Keratinocyte (primary cell): ENCODE results near the gene TTC16.

ENCODE experiments used
- EZH2 ChIP-seq: IDR thresholded peaks from one replicate; pipeline ENCODE4 v1.6.1; 2012; ENCODE audit warnings: inconsistent platforms, mild to moderate bottlenecking, low read length, moderate library complexity
- TF ChIP-seq, protein P1 (sequence below), 3 experiments: IDR thresholded peaks in 1 of 3; conservative IDR thresholded peaks in 1 of 3; optimal IDR thresholded peaks in 1 of 3; 2 replicates in 2 of 3; 3 replicates in 1 of 3; pipeline versions ENCODE3 to v1.5.1; 2011; ENCODE audit warnings: low read length in 3 of 3, mild to moderate bottlenecking in 3 of 3, moderate library complexity in 2 of 3, control low read depth in 1 of 3, inconsistent platforms in 1 of 3; ENCODE audit not compliant: insufficient read depth in 2 of 3; ENCODE audit errors: extremely low read depth in 1 of 3

DNA sequence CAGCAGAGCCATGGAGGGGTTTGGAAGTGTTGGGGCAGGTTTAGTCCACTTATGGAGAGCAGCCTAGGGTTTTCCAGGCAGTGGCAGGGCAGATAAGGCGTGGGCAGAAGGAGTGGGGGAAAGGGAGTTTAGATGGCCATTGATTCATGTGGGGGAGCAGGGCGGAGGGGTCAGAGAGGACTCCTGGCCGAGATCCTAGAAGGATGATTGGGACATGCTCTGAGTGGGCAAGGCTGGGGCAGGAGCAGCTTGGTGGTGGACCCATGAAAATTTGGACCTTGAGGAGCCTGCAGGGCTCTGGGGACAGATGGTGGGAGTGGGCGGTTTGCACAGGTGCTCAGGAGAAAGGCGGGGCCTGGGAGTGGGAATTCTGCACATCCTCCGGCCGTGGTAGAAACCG is 37.3 kb downstream of the TTC16 start:
- TF ChIP-seq EZH2, result no peak
- TF ChIP-seq, protein P1, sequence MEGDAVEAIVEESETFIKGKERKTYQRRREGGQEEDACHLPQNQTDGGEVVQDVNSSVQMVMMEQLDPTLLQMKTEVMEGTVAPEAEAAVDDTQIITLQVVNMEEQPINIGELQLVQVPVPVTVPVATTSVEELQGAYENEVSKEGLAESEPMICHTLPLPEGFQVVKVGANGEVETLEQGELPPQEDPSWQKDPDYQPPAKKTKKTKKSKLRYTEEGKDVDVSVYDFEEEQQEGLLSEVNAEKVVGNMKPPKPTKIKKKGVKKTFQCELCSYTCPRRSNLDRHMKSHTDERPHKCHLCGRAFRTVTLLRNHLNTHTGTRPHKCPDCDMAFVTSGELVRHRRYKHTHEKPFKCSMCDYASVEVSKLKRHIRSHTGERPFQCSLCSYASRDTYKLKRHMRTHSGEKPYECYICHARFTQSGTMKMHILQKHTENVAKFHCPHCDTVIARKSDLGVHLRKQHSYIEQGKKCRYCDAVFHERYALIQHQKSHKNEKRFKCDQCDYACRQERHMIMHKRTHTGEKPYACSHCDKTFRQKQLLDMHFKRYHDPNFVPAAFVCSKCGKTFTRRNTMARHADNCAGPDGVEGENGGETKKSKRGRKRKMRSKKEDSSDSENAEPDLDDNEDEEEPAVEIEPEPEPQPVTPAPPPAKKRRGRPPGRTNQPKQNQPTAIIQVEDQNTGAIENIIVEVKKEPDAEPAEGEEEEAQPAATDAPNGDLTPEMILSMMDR (optimal IDR thresholded peaks at IDR 0.05 in 1 of 3, IDR thresholded peaks at IDR 0.05 in 1 of 3, conservative IDR thresholded peaks at IDR 0.05 in 1 of 3; ENCODE audit: extremely low read depth in 1 of 3, insufficient read depth in 2 of 3, low read length in 3 of 3), result no peak
